HFF-Myc (cell line): Measurements from ENCODE around the gene RUNDC1.

Source experiments
- DNase-seq: peaks from one replicate; pipeline ENCODE4 v3.0.0-alpha.2; 2011; ENCODE audit warnings: low read depth; ENCODE audit errors: extremely low read depth
- H3K4me3 ChIP-seq: replicated peaks from 2 replicates; pipeline ENCODE4 v1.5.1; 2011; ENCODE audit warnings: low read depth, mild to moderate bottlenecking, control low read depth, low read length
- CTCF ChIP-seq: IDR thresholded peaks from 2 replicates; pipeline ENCODE4 v1.5.1; 2012; ENCODE audit warnings: mild to moderate bottlenecking, low read depth, low read length, control low read depth; ENCODE audit errors: missing control alignments

The RUNDC1 gene

GRCh38 chr17:43025766-43026537 lies 45.6 kb downstream of the RUNDC1 start:
- peak overlapping the region; percentile 62 for H3K4me3 ChIP-seq
- no peak for DNase-seq
- TF ChIP-seq CTCF: no peak

- DNase-seq: no peak
- TF ChIP-seq CTCF: no peak
These were observed 46.2 kb downstream of the RUNDC1 start for GRCh38 chr17:43026595-43026994.

GRCh38 chr17:43027091-43028032 lies 47.0 kb downstream of the RUNDC1 start:
- no peak for TF ChIP-seq CTCF
- DNase-seq: no peak
- H3K4me3 ChIP-seq: no peak overlapping the region

More at GRCh38 chr17:43026595-43026994, 46.2 kb downstream of the RUNDC1 start:
- no peak overlapping the region for H3K4me3 ChIP-seq

GRCh38 chr17:43028221-43028861 lies 48.0 kb downstream of the RUNDC1 start:
- TF ChIP-seq CTCF: no peak
- DNase-seq: no peak
- H3K4me3 ChIP-seq: no peak overlapping the region

- no peak for TF ChIP-seq CTCF
- DNase-seq: no peak
- no peak overlapping the region for H3K4me3 ChIP-seq
These were observed 49.9 kb downstream of the RUNDC1 start for GRCh38 chr17:43030137-43030767.

GRCh38 chr17:43031666-43032065 lies 51.3 kb downstream of the RUNDC1 start:
- no peak for DNase-seq
- TF ChIP-seq CTCF: no peak
- H3K4me3 ChIP-seq: no peak overlapping the region
